ENCODE measurements around the gene ZMYND10.
A peak's percentile ranks its signal among the peaks of the same experiment; 100 is the strongest.

The ZMYND10 gene

GRCh38 chr3:50347187-50347813 is 1.8 kb upstream of the ZMYND10 start:
- peak; percentile 52 to 56 for DNase-seq (ENCODE audit: low read depth in 1 of 2, low spot score in 1 of 2)

GRCh38 chr3:50345008-50345407 is 524 bp downstream of the ZMYND10 start:
- DNase-seq (ENCODE audit: low read depth in 1 of 2, low spot score in 1 of 2): no peak

GRCh38 chr3:50342813-50343633 is 2.5 kb downstream of the ZMYND10 start:
- no peak for DNase-seq (ENCODE audit: low read depth in 1 of 2, low spot score in 1 of 2)

- no peak for DNase-seq (ENCODE audit: low read depth in 1 of 2, low spot score in 1 of 2)
These were observed 3.4 kb downstream of the ZMYND10 start for GRCh38 chr3:50341996-50342650.

GRCh38 chr3:50341537-50341936 is 4.0 kb downstream of the ZMYND10 start:
- no peak for DNase-seq (ENCODE audit: low read depth in 1 of 2, low spot score in 1 of 2)

- DNase-seq (ENCODE audit: low read depth in 1 of 2, low spot score in 1 of 2): peak; percentile 44 to 49
These were observed 4.8 kb downstream of the ZMYND10 start, which contains the start of gene RASSF1 for GRCh38 chr3:50340448-50341329. Gene RASSF1, minus strand, starts transcription at chr3:50340836. Its CDS starts 31 bp downstream, at chr3:50340805.

GRCh38 chr3:50340147-50340447 is 5.4 kb downstream of the ZMYND10 start:
- DNase-seq (ENCODE audit: low read depth in 1 of 2, low spot score in 1 of 2): no peak

GRCh38 chr3:50339485-50340146 is 5.9 kb downstream of the ZMYND10 start:
- DNase-seq (ENCODE audit: low read depth in 1 of 2, low spot score in 1 of 2): no peak

- no peak for DNase-seq (ENCODE audit: low read depth in 1 of 2, low spot score in 1 of 2)
These were observed 6.6 kb downstream of the ZMYND10 start for GRCh38 chr3:50338965-50339364.

- DNase-seq (ENCODE audit: low read depth in 1 of 2, low spot score in 1 of 2): peak; percentile 85 to 88
These were observed 8.2 kb downstream of the ZMYND10 start for GRCh38 chr3:50337175-50337861.

GRCh38 chr3:50336452-50337174 is 8.9 kb downstream of the ZMYND10 start:
- DNase-seq (ENCODE audit: low read depth in 1 of 2, low spot score in 1 of 2): no peak

- no peak for DNase-seq (ENCODE audit: low read depth in 1 of 2, low spot score in 1 of 2)
These were observed 11.0 kb downstream of the ZMYND10 start for GRCh38 chr3:50334339-50335075.

GRCh38 chr3:50333744-50334328 is 11.7 kb downstream of the ZMYND10 start:
- DNase-seq (ENCODE audit: low read depth in 1 of 2, low spot score in 1 of 2): no peak

GRCh38 chr3:50331364-50331907 is 14.1 kb downstream of the ZMYND10 start:
- DNase-seq (ENCODE audit: low read depth in 1 of 2, low spot score in 1 of 2): no peak

- no peak for DNase-seq (ENCODE audit: low read depth in 1 of 2, low spot score in 1 of 2)
These were observed 15.2 kb downstream of the ZMYND10 start for GRCh38 chr3:50330330-50330729.

GRCh38 chr3:50327943-50328691 is 17.4 kb downstream of the ZMYND10 start, which contains the start of gene TUSC2:
Gene TUSC2, minus strand, starts transcription at chr3:50328223. Its CDS starts 124 bp downstream, at chr3:50328099.
- DNase-seq (ENCODE audit: low read depth in 1 of 2, low spot score in 1 of 2): peak; percentile 86 to 88

- no peak for DNase-seq (ENCODE audit: low read depth in 1 of 2, low spot score in 1 of 2)
These were observed 18.4 kb downstream of the ZMYND10 start for GRCh38 chr3:50327129-50327528.
